B cell (primary cell): ENCODE measurements around the gene GPR3. TPM values are rescaled to one million over a fixed set of nuclear protein-coding genes. Genes with fewer than 3 reads are reported as not detected.

Experiments used
- ATAC-seq: fragments of 200-7000 bp; cut with Tn5 transposase; one replicate; pipeline ENCODE4 v1.10.0; 2021; ENCODE audit warnings: low read depth, mild to moderate bottlenecking, moderate number of reproducible peaks, moderate library complexity
- CTCF ChIA-PET: fragments of 350-600 bp; sonication (Branson Sonifier 250); formaldehyde crosslinking; loops from one replicate; lab custom pipeline; 2021; ENCODE audit warnings: antibody characterized with exemption, inconsistent platforms; lab: Charles Lee
- POLR2A ChIA-PET: fragments of 350-600 bp; sonication (Branson Sonifier 250); formaldehyde crosslinking; loops from one replicate; lab custom pipeline; 2021; ENCODE audit warnings: antibody characterized with exemption; lab: Charles Lee
- DNase-seq: peaks from one replicate; pipeline ENCODE4 v3.0.0; 2013
- H2AFZ ChIP-seq: 2 replicates; pipeline ENCODE4 v1.6.1; 2012; ENCODE audit warnings: mild to moderate bottlenecking, low read depth, low read length; ENCODE audit not compliant: insufficient read depth, poor library complexity, severe bottlenecking
- H3K27ac ChIP-seq, 2 donors: 1 replicate in 1 of 2; 2 replicates in 1 of 2; pipeline ENCODE4 v1.5.1; 2012 to 2013; ENCODE audit warnings: low read length in 2 of 2, mild to moderate bottlenecking in 2 of 2, moderate library complexity in 1 of 2
- H3K27me3 ChIP-seq, 4 experiments: fragments of 200-600 bp in 1 of 4; sonication (generic) in 1 of 4; replicated peaks in 1 of 4; 1 replicate in 2 of 4; 2 replicates in 2 of 4; pipeline versions ENCODE4 v1.6.1 to v1.7.0; 2013 to 2016; ENCODE audit warnings: low read length in 3 of 4, mild to moderate bottlenecking in 2 of 4, mixed read lengths in 1 of 4, moderate library complexity in 1 of 4; ENCODE audit not compliant: insufficient read depth in 4 of 4, control insufficient read depth in 3 of 4; ENCODE audit errors: control extremely low read depth in 1 of 4
- H3K36me3 ChIP-seq, 2 experiments: replicated peaks in 1 of 2; 1 replicate in 1 of 2; 2 replicates in 1 of 2; pipeline versions ENCODE4 v1.6.1 to v1.7.1; 2013; ENCODE audit warnings: low read length in 1 of 2; ENCODE audit not compliant: insufficient read depth in 2 of 2, control insufficient read depth in 1 of 2; ENCODE audit errors: control extremely low read depth in 1 of 2, extremely low read depth in 1 of 2
- H3K4me1 ChIP-seq, 2 donors: fragments of 200-600 bp in 1 of 2; sonication (generic) in 1 of 2; 1 replicate in 1 of 2; 2 replicates in 1 of 2; pipeline versions ENCODE4 v1.5.1 to v1.6.1; 2013 to 2017; ENCODE audit warnings: low read length in 2 of 2; ENCODE audit not compliant: control insufficient read depth in 2 of 2, insufficient read depth in 2 of 2
- H3K4me2 ChIP-seq: replicated peaks from 2 replicates; pipeline ENCODE3; 2012; ENCODE audit warnings: mild to moderate bottlenecking, low read depth, low read length; ENCODE audit not compliant: poor library complexity, severe bottlenecking
- H3K4me3 ChIP-seq, 5 experiments: fragments of 200-600 bp in 1 of 5; sonication (generic) in 1 of 5; 1 replicate in 3 of 5; 2 replicates in 2 of 5; pipeline versions ENCODE4 v1.5.1 to v1.7.0; 2011 to 2016; ENCODE audit warnings: low read length in 4 of 5, mild to moderate bottlenecking in 4 of 5, low read depth in 2 of 5, control low read depth in 1 of 5, moderate library complexity in 1 of 5; ENCODE audit not compliant: insufficient read depth in 1 of 5; ENCODE audit errors: control extremely low read depth in 1 of 5, extremely low read depth in 1 of 5
- H3K79me2 ChIP-seq: fragments of 200-600 bp; sonication (generic); one replicate; pipeline ENCODE4 v1.6.0; 2016; ENCODE audit warnings: low read length; ENCODE audit not compliant: control insufficient read depth, insufficient read depth
- H3K9ac ChIP-seq: fragments of 200-600 bp; sonication (generic); 2 replicates; pipeline ENCODE4 v1.6.1; 2017; ENCODE audit warnings: mild to moderate bottlenecking, low read length, moderate library complexity
- H3K9me3 ChIP-seq, 3 donors: one replicate each; pipeline versions ENCODE4 v1.6.1 to v1.7.1; 2013; ENCODE audit warnings: low read length in 2 of 3; ENCODE audit not compliant: control insufficient read depth in 2 of 3, insufficient read depth in 1 of 3; ENCODE audit errors: control extremely low read depth in 1 of 3
- H4K20me1 ChIP-seq: 2 replicates; pipeline ENCODE4 v1.6.0; 2012; ENCODE audit warnings: mild to moderate bottlenecking, low read length; ENCODE audit not compliant: insufficient read depth, control insufficient read depth, poor library complexity, severe bottlenecking
- H3K27ac Mint-ChIP-seq: one replicate; pipeline ENCODE4 v1.8.0; 2021; ENCODE audit warnings: mixed read lengths
- H3K27me3 Mint-ChIP-seq: one replicate; pipeline ENCODE4 v1.8.0; 2021; ENCODE audit warnings: mixed read lengths
- H3K4me1 Mint-ChIP-seq: one replicate; pipeline ENCODE4 v1.8.0; 2021; ENCODE audit warnings: mixed read lengths
- H3K4me3 Mint-ChIP-seq: one replicate; pipeline ENCODE4 v1.8.0; 2021; ENCODE audit warnings: mixed read lengths
- H3K9me3 Mint-ChIP-seq: one replicate; pipeline ENCODE4 v1.8.0; 2022; ENCODE audit warnings: mixed read lengths; ENCODE audit not compliant: insufficient read depth
- CTCF ChIP-seq: fragments of 200-600 bp; IDR thresholded peaks from one replicate; pipeline ENCODE4 v1.8.0; 2022; ENCODE audit warnings: antibody characterized with exemption, mild to moderate bottlenecking
- EZH2 ChIP-seq: IDR thresholded peaks from 2 replicates; pipeline ENCODE4 v1.6.1; 2012; ENCODE audit warnings: borderline replicate concordance, low read depth, mild to moderate bottlenecking, moderate library complexity, low read length; ENCODE audit not compliant: insufficient read depth, poor library complexity, severe bottlenecking
- WGBS: methylation state at CpG from one replicate; pipeline ENCODE4 v1.1.5; 2013; ENCODE audit warnings: missing lambda C conversion rate; ENCODE audit not compliant: insufficient coverage; 5-methylcytosine and 5-hydroxymethylcytosine counted together
- intact Hi-C: fragments of 100-400 bp; cut with micrococcal nuclease; formaldehyde crosslinking; loops from one replicate; pipeline ENCODE4 v1.10.0; 2022
- polyA plus RNA-seq: library from polyadenylated mRNA; depleted of rRNA; stranded (reverse); fragments of >200 nt; gene quantifications from 2 replicates; pipeline ENCODE4 v1.2.3, GENCODE V29; 2012
- total RNA-seq, 2 donors: library from RNA; stranded (reverse); fragments of 120-200 nt in 1 of 2; gene quantifications; 1 replicate in 1 of 2; 2 replicates in 1 of 2; pipeline versions ENCODE4 v1.2.3 to v1.2.4, GENCODE V29; 2013 to 2022

GPR3 gene
- total and polyA plus RNA-seq, 2 donors (not counting 1 experiment from before 2014, with no cell fraction given): 3.3 TPM; not detected in 1

- peak overlapping the region; percentile 39 to 41 for H3K27ac ChIP-seq
- Mint-ChIP-seq H3K27ac (peak overlapping the region; percentile 74), H3K27me3 (no peaks in the 10 kb centered on the region), H3K4me3 (peak overlapping the region; percentile 60), H3K9me3 (no peaks in the 10 kb centered on the region), H3K4me1 (peaks cover 61% of the 10 kb centered on the region)
- peak overlapping the region; percentile 58 for H3K4me2 ChIP-seq
- TF ChIP-seq EZH2 (no peak), CTCF (no peak)
- CTCF ChIA-PET: interaction anchor here (1.1 to 8.5 kb wide), 5 partner anchors 12 to 300 kb away, joined by 4 to 74 read pairs (median 4); partner anchors contain the start of gene SYTL1
- no peaks in the 10 kb centered on the region for H3K9me3 ChIP-seq
- no peaks in the 10 kb centered on the region for H4K20me1 ChIP-seq
- DNase-seq (no peak), ATAC-seq (no peak)
- H3K79me2 ChIP-seq: no peaks in the 10 kb centered on the region
- no peak overlapping the region for H2AFZ ChIP-seq
- WGBS: 25% methylated on average over 13 of the region's 13 CpGs
- peaks cover 37 to 64% of the 10 kb centered on the region in 2 donors for H3K4me1 ChIP-seq
- POLR2A ChIA-PET: no interaction called here
- peak overlapping the region in 1 of 5 experiments; percentile 6 for H3K4me3 ChIP-seq
- intact Hi-C loops: loop anchor here (2.0 to 5.0 kb wide), 2 partner anchors 20 to 47 kb away; partner anchors contain the start of gene TMEM222
- H3K27me3 ChIP-seq: no peaks in the 10 kb centered on the region
- H3K9ac ChIP-seq: no peak overlapping the region
- H3K36me3 ChIP-seq: no peaks in the 10 kb centered on the region
These were observed 23.4 kb upstream of the GPR3 start for GRCh38 chr1:27368869-27369582.
